Measurements from ENCODE around the gene AP1G1. TPM values are rescaled to one million over a fixed set of nuclear protein-coding genes. Genes with fewer than 3 reads are reported as not detected.
"Not testable (repeated sequence)": the region's sequence is repeated elsewhere in the genome, so short reads cannot be mapped to it uniquely, and the experiment has no call there.

Gene AP1G1
- total RNA-seq, 4 donors from 2014 or later, result 77.1 to 153 (median 86.3) TPM

DNA sequence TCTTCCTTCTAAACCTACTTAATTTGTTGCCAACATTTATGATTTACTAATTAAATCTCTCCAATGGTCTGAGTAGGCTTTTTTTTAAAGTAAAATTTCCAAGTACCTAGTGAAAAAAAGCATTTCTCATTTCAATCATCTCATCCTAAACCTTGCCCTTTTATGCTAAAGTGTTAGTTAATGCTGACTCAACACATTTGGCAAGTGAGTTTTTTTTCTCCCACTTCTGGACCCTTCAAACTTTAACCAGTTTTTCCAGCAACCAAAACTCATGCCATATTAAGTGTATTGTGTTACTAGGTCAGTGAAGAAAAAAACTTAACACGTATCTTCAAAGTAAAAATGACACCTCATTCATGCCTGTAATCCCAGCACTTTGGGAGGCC, 5.3 kb downstream of the AP1G1 start:
- Histone ChIP-seq H3K4me1 (peaks cover 24% of the 10 kb centered on the region), H3K27ac (no peak overlapping the region), H3K27me3 (no peaks in the 10 kb centered on the region), H3K36me3 (peaks cover 31% of the 10 kb centered on the region), H3K9me3 (no peaks in the 10 kb centered on the region), H3K4me3 (no peak overlapping the region)
- TF ChIP-seq, protein P1, sequence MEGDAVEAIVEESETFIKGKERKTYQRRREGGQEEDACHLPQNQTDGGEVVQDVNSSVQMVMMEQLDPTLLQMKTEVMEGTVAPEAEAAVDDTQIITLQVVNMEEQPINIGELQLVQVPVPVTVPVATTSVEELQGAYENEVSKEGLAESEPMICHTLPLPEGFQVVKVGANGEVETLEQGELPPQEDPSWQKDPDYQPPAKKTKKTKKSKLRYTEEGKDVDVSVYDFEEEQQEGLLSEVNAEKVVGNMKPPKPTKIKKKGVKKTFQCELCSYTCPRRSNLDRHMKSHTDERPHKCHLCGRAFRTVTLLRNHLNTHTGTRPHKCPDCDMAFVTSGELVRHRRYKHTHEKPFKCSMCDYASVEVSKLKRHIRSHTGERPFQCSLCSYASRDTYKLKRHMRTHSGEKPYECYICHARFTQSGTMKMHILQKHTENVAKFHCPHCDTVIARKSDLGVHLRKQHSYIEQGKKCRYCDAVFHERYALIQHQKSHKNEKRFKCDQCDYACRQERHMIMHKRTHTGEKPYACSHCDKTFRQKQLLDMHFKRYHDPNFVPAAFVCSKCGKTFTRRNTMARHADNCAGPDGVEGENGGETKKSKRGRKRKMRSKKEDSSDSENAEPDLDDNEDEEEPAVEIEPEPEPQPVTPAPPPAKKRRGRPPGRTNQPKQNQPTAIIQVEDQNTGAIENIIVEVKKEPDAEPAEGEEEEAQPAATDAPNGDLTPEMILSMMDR (IDR thresholded peaks at IDR 0.05), result no peak
- TF ChIP-seq POLR2AphosphoS5 (IDR thresholded peaks at IDR 0.05) (no peak), EP300 (IDR thresholded peaks at IDR 0.05) (no peak), POLR2A (IDR thresholded peaks at IDR 0.05) (no peak)
- DNase-seq (ENCODE audit: low spot score in 2 of 2), result no peak
- 93% methylated on average over 1 of the region's 1 CpG for WGBS

DNA sequence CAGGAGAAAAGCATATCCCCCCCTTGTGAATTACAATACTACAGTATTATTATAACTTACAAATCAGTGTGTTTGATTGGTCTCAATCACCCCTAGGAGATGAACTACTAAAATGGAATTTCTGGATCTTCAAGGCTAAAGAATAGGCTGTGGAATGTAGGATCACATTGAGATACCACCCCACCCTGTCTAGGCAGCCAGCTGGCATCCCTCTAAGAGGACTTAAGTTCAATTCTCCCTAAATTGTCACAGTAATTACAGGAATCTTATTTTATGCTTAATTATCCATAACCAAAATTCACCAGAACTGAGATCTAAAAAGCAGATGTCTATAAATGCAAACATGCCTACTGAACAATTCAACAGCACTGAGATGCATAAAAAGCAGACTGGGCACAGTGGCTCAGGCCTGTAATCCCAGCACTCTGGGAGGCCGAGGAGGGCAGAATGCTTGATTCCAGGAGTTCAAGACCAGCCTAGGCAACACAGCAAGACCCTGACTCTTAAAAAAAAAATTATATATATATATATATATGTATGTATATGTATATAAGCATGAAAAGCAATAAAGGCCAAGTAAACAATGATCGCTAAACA, 12.0 kb downstream of the AP1G1 start:
- Histone ChIP-seq H3K36me3 (peaks cover 26% of the 10 kb centered on the region), H3K27me3 (no peaks in the 10 kb centered on the region), H3K27ac (no peak overlapping the region), H3K9me3 (no peaks in the 10 kb centered on the region), H3K4me3 (no peak overlapping the region), H3K4me1 (peaks cover 14% of the 10 kb centered on the region)
- WGBS, result 89% methylated on average over 2 of the region's 2 CpGs
- DNase-seq (ENCODE audit: low spot score in 2 of 2), result no peak
- TF ChIP-seq POLR2AphosphoS5 (IDR thresholded peaks at IDR 0.05), result no peak
- TF ChIP-seq, protein P1 (IDR thresholded peaks at IDR 0.05), result no peak
- TF ChIP-seq POLR2A (IDR thresholded peaks at IDR 0.05), result no peak
- TF ChIP-seq EP300 (IDR thresholded peaks at IDR 0.05), result no peak

DNA sequence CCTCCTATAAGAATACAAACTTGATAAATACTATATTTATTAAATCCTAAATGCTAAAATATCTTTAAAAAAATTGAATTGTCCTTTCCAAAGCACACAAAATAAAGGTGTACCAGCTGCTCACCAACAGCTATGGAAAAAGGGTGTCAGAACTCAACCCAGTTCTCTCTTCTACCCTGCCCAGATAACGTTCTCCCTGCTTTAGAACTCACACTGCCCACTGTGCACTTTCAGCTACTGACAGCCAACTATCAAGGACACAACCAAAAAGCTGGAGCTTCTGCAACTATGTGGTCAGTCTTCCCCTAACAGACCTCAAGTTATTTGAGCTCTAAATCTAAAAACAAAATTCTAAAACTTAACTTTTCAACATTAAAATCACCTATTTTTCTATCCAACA, 13.7 kb downstream of the AP1G1 start:
- WGBS, result 53% methylated on average over 1 of the region's 1 CpG
- Histone ChIP-seq H3K27ac (no peak overlapping the region), H3K27me3 (no peaks in the 10 kb centered on the region), H3K9me3 (no peaks in the 10 kb centered on the region), H3K4me1 (peaks cover 14% of the 10 kb centered on the region), H3K36me3 (peaks cover 14% of the 10 kb centered on the region), H3K4me3 (no peak overlapping the region)
- DNase-seq (ENCODE audit: low spot score in 2 of 2), result no peak
- no peak for TF ChIP-seq EP300 (IDR thresholded peaks at IDR 0.05)
- no peak for TF ChIP-seq POLR2AphosphoS5 (IDR thresholded peaks at IDR 0.05)
- TF ChIP-seq POLR2A (IDR thresholded peaks at IDR 0.05), result no peak
- TF ChIP-seq, protein P1 (IDR thresholded peaks at IDR 0.05), result no peak

DNA sequence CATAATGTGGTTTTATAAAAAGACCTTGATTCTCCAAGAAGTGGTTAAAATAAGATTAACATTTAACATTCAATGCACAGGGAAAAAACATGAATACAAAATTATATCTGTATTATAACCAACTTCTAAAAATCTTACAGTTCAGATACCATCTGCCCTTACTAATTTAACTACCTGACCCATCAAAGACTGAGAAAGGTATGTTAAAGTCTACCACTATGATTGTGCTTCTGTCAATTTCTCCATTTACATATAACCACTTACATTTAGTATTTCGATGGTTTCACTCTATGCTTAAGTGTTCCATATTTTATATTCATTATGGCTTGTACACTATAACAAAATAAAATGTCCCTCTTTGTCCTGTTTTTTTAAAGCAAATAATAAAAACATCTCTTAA, 14.6 kb downstream of the AP1G1 start:
- 94% methylated on average over 1 of the region's 1 CpG for WGBS
- peaks cover 10% of the 10 kb centered on the region for H3K36me3 ChIP-seq
- H3K4me1 ChIP-seq, result peaks cover 14% of the 10 kb centered on the region
- no peaks in the 10 kb centered on the region for H3K9me3 ChIP-seq
- H3K4me3 ChIP-seq, result no peak overlapping the region
- no peak overlapping the region for H3K27ac ChIP-seq
- no peaks in the 10 kb centered on the region for H3K27me3 ChIP-seq
- no peak for DNase-seq (ENCODE audit: low spot score in 2 of 2)
- TF ChIP-seq EP300 (IDR thresholded peaks at IDR 0.05), result no peak
- TF ChIP-seq, protein P1 (IDR thresholded peaks at IDR 0.05), result no peak
- TF ChIP-seq POLR2A (IDR thresholded peaks at IDR 0.05), result no peak
- TF ChIP-seq POLR2AphosphoS5 (IDR thresholded peaks at IDR 0.05), result no peak

DNA sequence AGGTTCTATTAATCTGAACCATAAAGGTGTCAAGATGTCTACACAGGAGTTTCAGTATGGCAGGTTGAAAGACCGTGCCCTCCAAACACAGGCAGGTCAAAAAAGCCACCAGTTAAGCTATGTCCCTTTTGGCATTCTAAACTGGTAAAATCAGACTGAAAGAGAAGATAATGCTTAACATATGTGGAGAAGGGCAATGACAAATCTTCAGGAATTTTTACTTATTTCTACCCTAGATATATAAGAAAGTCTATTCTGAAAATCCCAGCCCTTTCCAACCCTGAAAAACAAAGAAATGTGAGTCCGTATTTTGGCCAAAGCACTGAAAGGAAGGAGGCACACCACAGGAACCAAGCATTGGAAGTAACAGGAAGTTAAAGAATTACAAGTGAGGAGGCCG, 16.5 kb downstream of the AP1G1 start:
- TF ChIP-seq EP300 (IDR thresholded peaks at IDR 0.05) (no peak), POLR2A (IDR thresholded peaks at IDR 0.05) (no peak), POLR2AphosphoS5 (IDR thresholded peaks at IDR 0.05) (no peak)
- TF ChIP-seq, protein P1 (IDR thresholded peaks at IDR 0.05), result no peak
- Histone ChIP-seq H3K36me3 (peaks cover 20% of the 10 kb centered on the region), H3K9me3 (no peaks in the 10 kb centered on the region), H3K4me3 (no peak overlapping the region), H3K27me3 (no peaks in the 10 kb centered on the region), H3K4me1 (peaks cover 14% of the 10 kb centered on the region), H3K27ac (no peak overlapping the region)
- WGBS, result 76% methylated on average over 3 of the region's 3 CpGs
- no peak for DNase-seq (ENCODE audit: low spot score in 2 of 2)

DNA sequence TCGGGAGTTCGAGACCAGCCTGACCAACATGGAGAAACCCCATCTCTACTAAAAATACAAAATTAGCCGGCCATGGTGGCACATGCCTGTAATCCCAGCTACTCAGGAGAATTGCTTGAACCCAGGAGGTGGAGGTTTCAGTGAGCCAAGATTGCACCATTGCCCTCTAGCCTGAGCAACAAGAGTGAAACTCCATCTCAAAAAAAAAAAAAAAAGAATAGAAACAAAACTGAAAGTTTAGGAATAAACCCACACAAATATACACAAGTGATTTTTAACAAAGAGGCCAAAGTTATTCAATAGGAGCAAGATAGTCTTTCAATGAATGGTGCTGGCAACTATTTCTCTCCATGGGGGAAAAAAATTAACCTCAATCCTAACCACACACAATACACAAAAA, 18.3 kb downstream of the AP1G1 start:
- not testable (repeated sequence) for H3K4me3 ChIP-seq; H3K27ac ChIP-seq; DNase-seq (ENCODE audit: low spot score in 2 of 2); H3K27me3 ChIP-seq; H3K4me1 ChIP-seq; H3K9me3 ChIP-seq
- WGBS, result 94% methylated on average over 3 of the region's 3 CpGs
- H3K36me3 ChIP-seq, result peaks cover 32% of the 10 kb centered on the region

Data from suprapubic skin (tissue), 4 donors.